Smooth muscle cell (in vitro differentiated cells): Measurements from ENCODE around the gene SFN. TPM values are rescaled to one million over a fixed set of nuclear protein-coding genes. Genes with fewer than 3 reads are reported as not detected.
"Not testable (repeated sequence)": the region's sequence is repeated elsewhere in the genome, so short reads cannot be mapped to it uniquely, and the experiment has no call there.

Source experiments
- DNase-seq: peaks from one replicate; lab custom pipeline; 2025; ENCODE audit not compliant: unreplicated experiment; lab: John Stamatoyannopoulos, UW
- H2AFZ ChIP-seq: fragments of 200-600 bp; sonication (generic); 2 replicates; pipeline ENCODE4 v1.6.0; 2016; ENCODE audit warnings: antibody characterized with exemption, low read depth, mild to moderate bottlenecking
- H3F3A ChIP-seq: fragments of 200-600 bp; sonication (generic); 2 replicates; pipeline ENCODE4 v1.6.0; 2017; ENCODE audit warnings: antibody characterized with exemption, low read depth
- H3K27ac ChIP-seq: fragments of 200-600 bp; sonication (generic); 2 replicates; pipeline ENCODE4 v1.5.1; 2016; ENCODE audit warnings: low read depth, mild to moderate bottlenecking
- H3K27me3 ChIP-seq: fragments of 200-600 bp; sonication (generic); 2 replicates; pipeline ENCODE4 v1.6.1; 2016; ENCODE audit warnings: low read depth, mild to moderate bottlenecking
- H3K36me3 ChIP-seq: fragments of 200-600 bp; sonication (generic); 2 replicates; pipeline ENCODE4 v1.5.1; 2016; ENCODE audit warnings: low read depth
- H3K4me1 ChIP-seq: fragments of 200-600 bp; sonication (generic); 2 replicates; pipeline ENCODE4 v1.5.1; 2016; ENCODE audit warnings: low read depth
- H3K4me2 ChIP-seq: fragments of 200-600 bp; sonication (generic); 2 replicates; pipeline ENCODE4 v1.6.0; 2016; ENCODE audit warnings: mild to moderate bottlenecking
- H3K4me3 ChIP-seq: fragments of 200-600 bp; sonication (generic); 2 replicates; pipeline ENCODE4 v1.5.1; 2016; ENCODE audit warnings: mild to moderate bottlenecking
- H3K79me2 ChIP-seq: fragments of 200-600 bp; sonication (generic); 2 replicates; pipeline ENCODE4 v1.6.0; 2016; ENCODE audit warnings: low read depth, mild to moderate bottlenecking
- H3K9ac ChIP-seq: fragments of 200-600 bp; sonication (generic); 2 replicates; pipeline ENCODE4 v1.6.0; 2016; ENCODE audit warnings: low read depth
- H3K9me3 ChIP-seq: fragments of 200-600 bp; sonication (generic); replicated peaks from 2 replicates; pipeline ENCODE4 v1.5.1; 2016; ENCODE audit warnings: low read depth
- H4K20me1 ChIP-seq: fragments of 200-600 bp; sonication (generic); 2 replicates; pipeline ENCODE4 v1.6.0; 2016; ENCODE audit warnings: low read depth
- WGBS: methylation state at CpG from one replicate; pipeline ENCODE4 v1.1.7; 2016; ENCODE audit warnings: low lambda C conversion rate; 5-methylcytosine and 5-hydroxymethylcytosine counted together
- polyA plus RNA-seq: library from polyadenylated mRNA; unstranded; fragments of >200 nt; fragmentation: Nextera tagmentation; extraction: Ambion mirVana; gene quantifications from 2 replicates; pipeline ENCODE4 v1.2.1, GENCODE V29; 2016
- total RNA-seq: library from RNA; depleted of rRNA; stranded (reverse); fragments of >200 nt; gene quantifications from 2 replicates; pipeline ENCODE4 v1.2.3, GENCODE V29; 2014
- TF ChIP-seq, protein P1 (sequence below): fragments of 200-600 bp; sonication (generic); IDR thresholded peaks from 2 replicates; pipeline ENCODE4 v1.5.1; 2017; ENCODE audit warnings: borderline replicate concordance, mild to moderate bottlenecking, antibody characterized with exemption; ENCODE audit not compliant: insufficient read depth, poor library complexity, severe bottlenecking

The SFN gene
- total and polyA plus RNA-seq, 2 experiments from 2014 or later: 110 to 112 TPM

DNA sequence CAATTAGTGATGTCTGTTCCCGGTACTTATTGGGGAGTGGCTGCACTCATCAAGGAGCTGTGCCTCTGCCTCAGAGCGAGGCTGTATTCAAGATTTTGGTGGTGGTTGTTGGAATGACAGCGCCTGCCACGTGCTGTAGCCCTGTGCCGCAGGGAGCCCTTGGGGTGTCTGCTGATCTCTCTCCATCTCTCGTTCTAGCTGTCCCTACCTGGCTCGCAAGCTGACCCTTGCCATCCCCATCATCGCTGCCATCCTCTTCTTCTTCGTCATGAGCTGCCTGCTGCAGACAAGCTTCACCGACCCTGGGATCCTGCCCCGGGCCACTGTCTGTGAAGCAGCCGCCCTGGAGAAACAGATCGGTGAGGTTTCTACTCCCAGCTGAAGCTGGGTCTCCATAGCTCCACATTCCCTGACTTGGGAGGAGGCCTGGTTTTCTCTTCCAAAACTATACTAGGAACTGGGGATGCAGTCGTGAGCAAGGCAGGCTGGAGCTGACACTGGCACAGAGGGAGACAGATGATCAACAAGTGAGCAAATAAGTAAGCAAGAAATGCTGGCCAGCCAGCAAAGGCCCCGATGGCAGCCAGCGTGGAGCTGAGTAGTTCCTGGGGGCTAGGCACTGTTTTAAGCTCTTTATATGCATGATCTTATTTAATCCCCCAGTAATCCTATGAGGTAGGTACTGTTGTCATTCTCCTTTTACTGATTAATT is 30.5 kb upstream of the SFN start:
- peaks cover 14% of the 10 kb centered on the region for H3K4me1 ChIP-seq
- TF ChIP-seq, protein P1, sequence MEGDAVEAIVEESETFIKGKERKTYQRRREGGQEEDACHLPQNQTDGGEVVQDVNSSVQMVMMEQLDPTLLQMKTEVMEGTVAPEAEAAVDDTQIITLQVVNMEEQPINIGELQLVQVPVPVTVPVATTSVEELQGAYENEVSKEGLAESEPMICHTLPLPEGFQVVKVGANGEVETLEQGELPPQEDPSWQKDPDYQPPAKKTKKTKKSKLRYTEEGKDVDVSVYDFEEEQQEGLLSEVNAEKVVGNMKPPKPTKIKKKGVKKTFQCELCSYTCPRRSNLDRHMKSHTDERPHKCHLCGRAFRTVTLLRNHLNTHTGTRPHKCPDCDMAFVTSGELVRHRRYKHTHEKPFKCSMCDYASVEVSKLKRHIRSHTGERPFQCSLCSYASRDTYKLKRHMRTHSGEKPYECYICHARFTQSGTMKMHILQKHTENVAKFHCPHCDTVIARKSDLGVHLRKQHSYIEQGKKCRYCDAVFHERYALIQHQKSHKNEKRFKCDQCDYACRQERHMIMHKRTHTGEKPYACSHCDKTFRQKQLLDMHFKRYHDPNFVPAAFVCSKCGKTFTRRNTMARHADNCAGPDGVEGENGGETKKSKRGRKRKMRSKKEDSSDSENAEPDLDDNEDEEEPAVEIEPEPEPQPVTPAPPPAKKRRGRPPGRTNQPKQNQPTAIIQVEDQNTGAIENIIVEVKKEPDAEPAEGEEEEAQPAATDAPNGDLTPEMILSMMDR: no peak
- no peak overlapping the region for H2AFZ ChIP-seq
- H4K20me1 ChIP-seq: peaks cover 50% of the 10 kb centered on the region
- H3K4me3 ChIP-seq: no peak overlapping the region
- no peaks in the 10 kb centered on the region for H3K9me3 ChIP-seq
- H3K36me3 ChIP-seq: no peaks in the 10 kb centered on the region
- H3K79me2 ChIP-seq: peaks cover 32% of the 10 kb centered on the region
- H3K27ac ChIP-seq: no peak overlapping the region
- DNase-seq: no peak
- H3K9ac ChIP-seq: no peak overlapping the region
- 96% methylated on average over 16 of the region's 16 CpGs for WGBS
- H3F3A ChIP-seq: no peaks in the 10 kb centered on the region
- no peak overlapping the region for H3K4me2 ChIP-seq
- H3K27me3 ChIP-seq: no peaks in the 10 kb centered on the region

DNA sequence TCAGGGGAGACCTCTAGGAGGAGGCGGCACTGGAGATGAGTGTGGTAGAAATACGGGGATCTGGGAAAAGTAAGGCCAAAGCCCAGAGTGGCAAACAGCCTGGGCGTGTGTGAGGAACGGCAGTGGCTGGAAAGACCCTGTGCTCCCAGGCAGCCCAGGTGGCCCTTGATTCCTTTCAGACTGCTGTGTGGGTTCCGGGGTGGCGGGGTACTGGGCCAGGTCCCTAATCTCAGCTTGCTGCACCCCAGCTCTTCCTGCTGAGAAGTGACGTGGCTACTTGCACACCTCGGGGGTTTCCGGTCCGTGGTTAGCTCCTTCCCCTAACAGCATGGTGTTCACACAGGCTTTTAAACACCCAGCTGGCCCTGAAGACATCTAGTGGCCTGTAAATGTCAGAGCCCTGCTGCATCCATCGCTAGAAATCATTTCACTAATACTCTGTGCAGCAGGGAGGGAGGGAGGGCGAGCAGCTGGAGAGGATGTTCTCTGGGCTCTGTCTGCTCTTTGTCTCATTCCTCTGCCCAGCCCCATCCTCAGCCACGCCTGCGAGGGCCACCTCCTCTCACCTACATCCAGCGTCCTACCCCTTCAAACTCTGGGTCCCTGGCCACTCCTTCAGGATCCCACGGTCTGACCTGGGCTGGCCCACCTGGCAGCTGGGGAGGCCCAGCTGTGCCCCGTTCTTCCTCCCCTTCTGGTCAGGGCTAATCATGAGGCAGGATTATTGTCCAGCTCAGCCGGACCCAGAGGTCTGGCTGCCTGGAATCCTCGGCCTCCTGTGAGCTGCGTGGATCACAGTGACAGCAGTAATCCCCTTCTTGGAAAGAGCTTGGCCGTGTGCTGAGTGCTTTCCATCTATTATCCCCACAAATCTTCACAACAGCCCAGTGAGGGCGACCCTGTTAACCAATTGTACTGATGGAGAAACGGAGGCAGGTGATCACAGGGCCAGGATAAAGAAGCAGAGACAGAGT is 29.2 kb upstream of the SFN start:
- Histone ChIP-seq H4K20me1 (peaks cover 44% of the 10 kb centered on the region), H3K27ac (no peak overlapping the region), H3K27me3 (no peaks in the 10 kb centered on the region), H3K36me3 (no peaks in the 10 kb centered on the region), H3K4me2 (no peak overlapping the region), H3K79me2 (peaks cover 21% of the 10 kb centered on the region), H3K4me1 (peaks cover 2% of the 10 kb centered on the region), H3K4me3 (no peak overlapping the region), H2AFZ (no peak overlapping the region), H3K9ac (no peak overlapping the region), H3K9me3 (no peaks in the 10 kb centered on the region), H3F3A (no peaks in the 10 kb centered on the region)
- TF ChIP-seq, protein P1: no peak
- DNase-seq: no peak
- WGBS: 91% methylated on average over 23 of the region's 23 CpGs

DNA sequence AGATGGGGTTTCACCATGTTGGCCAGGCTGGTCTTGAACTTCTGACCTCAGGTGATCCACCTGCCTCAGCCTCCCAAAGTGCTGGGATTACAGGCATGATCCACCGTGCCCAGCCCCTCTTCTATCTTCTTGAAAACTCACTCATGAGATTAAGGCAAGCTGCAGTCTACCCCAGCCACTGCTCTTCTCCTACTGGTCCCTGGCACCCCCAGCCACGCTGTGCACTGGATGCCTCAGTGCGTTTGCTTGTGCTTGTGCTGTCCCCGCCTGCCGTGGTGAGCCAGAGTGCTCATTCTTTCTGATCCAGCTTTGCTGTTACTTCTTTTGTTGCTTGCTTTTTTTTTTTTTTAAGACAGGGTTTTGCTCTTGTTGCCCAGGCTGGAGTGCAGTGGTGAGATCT is 25.3 kb upstream of the SFN start:
- H3K9ac ChIP-seq, H3K9me3 ChIP-seq, H3K36me3 ChIP-seq, H3K79me2 ChIP-seq, H3K4me3 ChIP-seq, H3K4me2 ChIP-seq, H2AFZ ChIP-seq, H3K27me3 ChIP-seq, H3F3A ChIP-seq, DNase-seq, H3K4me1 ChIP-seq, H4K20me1 ChIP-seq, H3K27ac ChIP-seq: not testable (repeated sequence)
- 87% methylated on average over 5 of the region's 5 CpGs for WGBS
